ENCODE measurements around the gene ANKRD62.

ANKRD62 gene

GRCh38 chr18:12093520-12094257, at the start of gene ANKRD62:
Gene ANKRD62, plus strand, starts transcription at chr18:12093843. Its CDS starts 175 bp downstream, at chr18:12094018.
- DNase-seq = no peak

- no peak for DNase-seq
Observed at GRCh38 chr18:12044591-12044990, 49.1 kb upstream of the ANKRD62 start.

DNA sequence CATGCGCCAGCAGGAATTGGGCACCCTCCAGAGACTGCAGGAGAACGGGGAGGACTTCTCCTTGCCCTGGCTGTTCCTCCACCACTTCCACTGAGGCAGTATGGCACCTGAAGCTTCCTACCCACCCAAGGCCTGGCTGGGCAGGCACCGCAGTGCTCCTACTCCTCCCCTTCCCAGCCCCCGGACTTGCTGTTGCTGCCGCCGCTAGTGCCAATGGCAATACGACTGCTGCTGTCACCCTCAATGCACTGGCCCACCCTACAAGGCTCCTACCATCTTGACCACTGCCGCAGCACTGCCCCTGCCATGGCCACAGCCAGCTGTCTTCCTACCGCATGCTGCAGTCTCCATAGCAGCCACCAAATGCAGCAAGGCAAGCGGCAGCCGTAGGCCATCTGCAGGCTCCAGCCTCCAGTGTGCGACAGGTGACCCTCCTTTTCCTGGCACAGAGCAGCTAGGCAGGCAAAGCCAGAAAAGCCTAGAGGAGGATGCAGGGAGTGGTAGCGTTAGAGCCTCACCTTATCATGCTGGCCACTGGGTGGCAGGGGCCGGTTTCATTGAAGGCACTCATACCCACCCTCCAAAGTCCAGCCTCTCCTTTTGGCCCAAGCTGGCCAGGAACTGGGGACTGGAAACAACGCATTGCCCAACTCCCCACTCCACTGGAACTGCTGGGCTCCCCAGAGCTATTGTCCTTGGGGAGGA, 47.4 kb upstream of the ANKRD62 start:
- DNase-seq = no peak

GRCh38 chr18:12046751-12047335, 46.8 kb upstream of the ANKRD62 start:
- DNase-seq = no peak

GRCh38 chr18:12048010-12048826, 45.4 kb upstream of the ANKRD62 start:
- DNase-seq = no peak

DNA sequence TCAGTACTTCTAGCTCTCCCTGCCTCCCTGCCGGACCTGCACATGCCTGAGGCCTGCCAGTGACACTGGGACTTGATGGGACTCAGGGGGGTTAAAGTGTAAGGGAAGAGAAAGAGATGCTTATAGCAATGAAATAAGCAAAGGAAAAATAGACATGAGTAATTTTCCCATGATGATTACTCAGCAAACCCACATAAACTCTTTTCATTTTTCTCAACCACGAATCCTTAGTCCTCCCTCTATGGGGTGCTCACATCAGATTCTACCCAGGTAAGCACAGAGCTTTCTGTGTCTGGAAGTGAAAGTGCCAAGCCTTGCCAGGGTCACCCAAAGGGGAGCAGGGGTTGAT, 44.8 kb upstream of the ANKRD62 start:
- DNase-seq = no peak

DNA sequence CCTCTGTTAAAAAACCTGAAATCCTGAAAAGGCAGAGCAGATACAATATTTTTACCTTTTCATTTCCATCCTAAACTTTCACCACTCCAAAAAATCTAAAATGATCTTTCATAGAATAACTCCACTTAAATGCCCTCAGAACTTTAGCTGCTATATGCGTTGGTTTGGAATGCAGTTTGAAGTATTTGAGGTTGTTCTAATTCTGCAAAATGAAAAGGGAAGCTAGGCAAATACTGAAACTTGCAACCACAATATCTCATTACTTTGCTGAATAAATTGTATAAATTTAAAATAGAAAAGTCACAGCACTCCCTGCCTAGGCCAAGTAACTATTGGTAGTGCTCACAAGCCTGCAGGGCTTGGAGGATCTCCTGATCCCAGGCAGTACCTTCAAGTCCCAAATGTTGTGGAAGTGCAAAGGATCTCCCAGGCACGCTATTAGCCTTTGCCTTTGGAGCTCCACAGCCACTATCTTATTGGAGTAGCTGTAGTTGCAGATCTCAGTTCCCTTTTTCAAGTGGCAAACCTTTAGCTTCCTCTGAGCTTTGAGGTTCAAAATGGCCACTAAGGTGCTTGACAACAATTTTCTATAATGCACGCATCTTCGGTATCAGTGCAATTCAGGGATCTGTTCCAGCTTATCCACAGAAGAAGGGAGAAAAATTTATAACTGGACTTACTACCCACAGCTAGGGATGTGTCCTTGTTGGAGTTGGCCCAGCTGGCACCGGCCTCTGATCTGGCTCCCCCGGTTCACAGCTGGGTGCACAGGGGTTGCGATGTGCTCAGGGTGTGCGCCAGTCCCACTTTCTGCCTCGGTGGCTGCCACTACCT, 43.4 kb upstream of the ANKRD62 start:
- no peak for DNase-seq

- no peak for DNase-seq
Observed at GRCh38 chr18:12052866-12053265, 40.8 kb upstream of the ANKRD62 start.

DNA sequence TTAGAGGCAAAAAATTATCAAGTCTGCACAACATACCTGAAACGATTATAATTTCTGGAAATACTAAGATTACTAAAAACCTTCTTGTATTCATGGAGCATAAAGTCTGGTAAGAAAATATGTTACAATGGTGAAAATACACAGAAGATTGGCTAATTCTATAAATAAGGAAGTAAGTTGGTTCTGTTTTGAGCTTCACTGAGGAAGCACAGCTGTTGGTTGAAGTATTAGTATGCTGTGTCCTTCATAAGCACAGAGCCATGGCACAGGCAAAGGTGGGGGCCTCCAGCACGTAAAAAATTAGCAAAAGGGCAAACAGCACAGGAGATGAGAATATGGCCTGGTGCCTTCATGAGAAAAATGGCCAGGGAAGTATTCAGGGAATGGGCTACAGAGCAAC, 40.4 kb upstream of the ANKRD62 start:
- no peak for DNase-seq

- DNase-seq = no peak
Observed at GRCh38 chr18:12056034-12056883, 37.4 kb upstream of the ANKRD62 start.

DNA sequence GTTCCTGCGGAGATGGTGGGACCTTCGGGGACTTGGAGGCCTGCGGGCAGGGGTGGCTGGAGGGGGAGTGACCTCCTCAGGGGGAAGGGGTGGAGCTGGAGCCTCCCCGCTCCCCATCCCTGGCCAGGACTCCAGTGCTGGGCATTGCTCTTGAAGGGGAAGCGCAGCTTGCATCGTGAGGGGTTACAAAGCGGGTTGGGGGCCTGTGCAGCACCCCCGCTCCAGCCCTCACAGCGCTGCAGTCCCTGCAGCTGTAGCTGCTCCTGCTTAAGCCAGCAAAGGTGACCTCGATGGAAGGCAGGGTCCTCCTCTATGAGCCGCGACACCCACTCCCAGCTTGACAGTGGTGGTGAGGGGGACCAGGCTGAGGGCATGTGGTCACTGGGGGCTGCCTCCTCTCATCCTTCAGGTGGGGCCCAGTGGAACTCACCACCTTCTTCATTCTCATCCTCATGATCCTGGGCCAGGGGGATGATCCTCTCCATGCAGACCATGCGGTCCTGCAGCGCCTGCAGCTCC, 36.7 kb upstream of the ANKRD62 start:
- no peak for DNase-seq

DNA sequence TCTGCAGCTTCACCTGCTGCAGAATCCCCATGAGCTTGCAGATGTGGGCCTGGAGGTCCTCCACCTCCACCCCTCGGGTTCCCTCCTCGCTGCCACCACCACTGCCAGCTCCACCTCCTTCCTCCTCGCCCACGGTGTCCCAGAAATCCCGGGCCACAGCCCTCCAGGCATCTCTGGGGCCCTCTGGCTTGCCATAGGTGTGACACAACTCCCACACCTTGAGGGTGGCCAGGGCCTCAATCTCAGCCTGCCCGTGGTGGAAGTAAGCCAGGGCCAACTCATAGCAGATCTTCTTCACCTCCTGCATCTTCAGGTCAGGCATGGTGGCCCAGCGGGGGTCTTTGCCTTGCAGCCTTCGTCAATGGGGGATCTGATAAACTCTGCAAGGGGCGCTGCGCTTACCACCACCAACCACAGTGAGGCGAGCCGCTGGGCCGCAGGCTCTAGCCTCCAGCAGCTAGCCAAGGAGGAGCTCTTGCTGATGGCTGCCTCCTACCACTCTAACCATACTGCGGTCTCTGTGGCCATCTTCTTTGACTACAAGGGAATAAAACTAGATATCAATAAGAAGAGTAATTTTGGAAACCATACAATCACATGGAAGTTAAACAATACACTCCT, 36.1 kb upstream of the ANKRD62 start:
- DNase-seq = no peak

DNA sequence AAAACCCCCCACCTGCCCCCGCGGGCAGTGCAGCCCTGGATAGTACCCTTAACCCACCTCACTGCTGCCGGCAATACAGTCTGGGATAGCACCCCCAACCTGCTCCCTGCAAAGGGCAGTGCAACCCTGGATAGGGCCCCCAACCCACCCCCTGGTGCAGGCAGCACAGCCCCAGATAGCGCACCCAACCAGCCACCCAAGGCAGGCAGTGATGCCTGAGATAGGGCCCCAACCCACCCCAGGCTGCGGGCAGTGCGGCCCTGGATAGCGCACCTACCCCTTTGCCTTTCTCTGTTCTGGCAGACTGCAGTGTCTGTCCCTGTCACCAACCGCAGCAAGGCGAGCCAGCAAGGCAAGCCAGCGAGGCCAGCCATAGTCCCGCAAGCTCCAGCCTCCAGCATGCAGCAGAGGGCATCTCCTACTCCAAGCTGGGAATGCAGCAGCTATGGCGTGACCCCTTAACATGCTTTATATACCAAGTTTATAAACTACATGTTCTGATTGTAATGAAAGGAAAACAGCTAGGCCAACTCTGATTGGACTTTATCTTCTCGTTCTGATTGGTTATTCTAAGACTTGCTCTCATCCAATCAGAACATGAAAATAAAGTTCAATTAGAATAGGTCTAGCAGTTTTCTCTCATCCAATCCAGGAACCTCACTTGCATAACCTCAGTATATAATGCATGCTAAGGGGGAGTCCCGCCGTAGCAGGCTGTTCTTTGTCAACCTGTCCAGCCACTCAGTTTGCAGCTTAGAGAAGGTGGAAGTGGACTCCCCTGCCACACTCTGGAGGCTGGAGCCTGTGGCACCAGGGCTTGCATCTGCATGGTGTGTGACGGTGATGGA, 34.1 kb upstream of the ANKRD62 start:
- no peak for DNase-seq

- no peak for DNase-seq
Observed at GRCh38 chr18:12060182-12060870, 33.3 kb upstream of the ANKRD62 start.

DNA sequence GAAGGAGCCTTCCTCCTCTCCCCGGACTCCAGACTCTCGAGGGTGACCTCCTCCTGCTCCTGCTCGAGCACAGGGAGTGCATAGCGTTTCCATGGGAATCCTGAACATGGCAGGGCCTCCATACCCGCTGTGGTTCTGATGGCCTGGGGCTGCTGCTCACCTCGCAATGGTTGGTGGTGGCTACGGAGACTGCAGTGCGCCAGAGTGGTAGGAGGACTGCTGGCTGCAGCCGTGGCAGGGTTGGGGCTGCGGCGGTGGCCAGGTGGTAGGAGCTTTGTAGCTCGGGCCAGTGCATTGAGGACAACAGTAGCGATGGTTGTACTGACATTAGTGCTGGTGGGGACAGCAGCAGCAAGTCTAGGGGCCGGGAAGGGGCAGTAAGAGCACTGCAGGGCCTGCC, 32.0 kb upstream of the ANKRD62 start:
- no peak for DNase-seq

GRCh38 chr18:12062974-12063373, 30.7 kb upstream of the ANKRD62 start:
- no peak for DNase-seq

- DNase-seq = no peak
Observed at GRCh38 chr18:12064086-12064763, 29.4 kb upstream of the ANKRD62 start.

- DNase-seq = no peak
Observed at GRCh38 chr18:12065397-12065796, 28.2 kb upstream of the ANKRD62 start.
